Stimulated activated CD8-positive, alpha-beta memory T cell treated with anti-CD3 and anti-CD28 coated beads, Interleukin-7, amount 100 ng/mL, for 48 hours (primary cell): ENCODE results near the gene APCDD1L.

Experiments
- DNase-seq, 2 donors: peaks; one replicate each; pipeline ENCODE4 v3.0.0-alpha.2; 2020; ENCODE audit warnings: low read depth in 1 of 2; ENCODE audit errors: extremely low read depth in 1 of 2

The APCDD1L gene

GRCh38 chr20:58469616-58470015 is 45.6 kb downstream of the APCDD1L start:
- no peak for DNase-seq

GRCh38 chr20:58467572-58468527 is 47.3 kb downstream of the APCDD1L start:
- no peak for DNase-seq

- DNase-seq: no peak
Observed at GRCh38 chr20:58466729-58467571, 48.2 kb downstream of the APCDD1L start.

- no peak for DNase-seq
Observed at GRCh38 chr20:58466095-58466708, 49.0 kb downstream of the APCDD1L start.

- no peak for DNase-seq
Observed at GRCh38 chr20:58464838-58465237, 50.4 kb downstream of the APCDD1L start.

GRCh38 chr20:58463256-58463655 is 51.9 kb downstream of the APCDD1L start:
- no peak for DNase-seq

GRCh38 chr20:58461899-58462298 is 53.3 kb downstream of the APCDD1L start:
- DNase-seq: no peak

- DNase-seq: no peak
Observed at GRCh38 chr20:58461104-58461503, 54.1 kb downstream of the APCDD1L start.

GRCh38 chr20:58459058-58459750 is 56.0 kb downstream of the APCDD1L start:
- DNase-seq: no peak

GRCh38 chr20:58458342-58459057 is 56.7 kb downstream of the APCDD1L start:
- DNase-seq: no peak

GRCh38 chr20:58457083-58457695 is 58.0 kb downstream of the APCDD1L start:
- DNase-seq: no peak

GRCh38 chr20:58454460-58454859 is 60.7 kb downstream of the APCDD1L start:
- DNase-seq: no peak

GRCh38 chr20:58453391-58453790 is 61.8 kb downstream of the APCDD1L start:
- DNase-seq: no peak

- DNase-seq: no peak
Observed at GRCh38 chr20:58452667-58453255, 62.4 kb downstream of the APCDD1L start.

GRCh38 chr20:58450254-58450653 is 64.9 kb downstream of the APCDD1L start:
- no peak for DNase-seq

- no peak for DNase-seq
Observed at GRCh38 chr20:58449681-58450221, 65.4 kb downstream of the APCDD1L start.

GRCh38 chr20:58448958-58449357 is 66.2 kb downstream of the APCDD1L start:
- no peak for DNase-seq

- DNase-seq: peak in 1 of 2 donors; percentile 25
Observed at GRCh38 chr20:58447511-58448391, 67.4 kb downstream of the APCDD1L start.
